ENCODE results near the gene FLNB. TPM values are rescaled to one million over a fixed set of nuclear protein-coding genes. Genes with fewer than 3 reads are reported as not detected.

The FLNB gene
- total RNA-seq, 1 experiment from 2014 or later, result 14.2 TPM

GRCh38 chr3:58154626-58155449, 146.6 kb downstream of the FLNB start:
- no peak for DNase-seq
- H3K9me3 ChIP-seq (ENCODE audit: low read length), result no peaks in the 10 kb centered on the region
- H3K79me2 ChIP-seq (ENCODE audit: low read length), result no peaks in the 10 kb centered on the region
- H4K20me1 ChIP-seq (ENCODE audit: insufficient read depth, low read depth, low read length), result no peaks in the 10 kb centered on the region
- no peak overlapping the region for H3K4me2 ChIP-seq (ENCODE audit: low read depth, low read length, poor library complexity, severe bottlenecking)
- no peaks in the 10 kb centered on the region for H3K4me1 ChIP-seq (ENCODE audit: low read length)
- no peak overlapping the region for H3K4me3 ChIP-seq (ENCODE audit: low read length)
- H2AFZ ChIP-seq (ENCODE audit: low read length), result no peak overlapping the region
- H3K27me3 ChIP-seq (ENCODE audit: low read length), result no peaks in the 10 kb centered on the region
- H3K9me2 ChIP-seq (replicated peaks; ENCODE audit: insufficient read depth, low read length), result no peaks in the 10 kb centered on the region
- no peaks in the 10 kb centered on the region for H3K36me3 ChIP-seq (ENCODE audit: insufficient read depth, low read length)
- H3K9ac ChIP-seq (ENCODE audit: low read length), result no peak overlapping the region
- H3K27ac ChIP-seq (ENCODE audit: low read length), result no peak overlapping the region

GRCh38 chr3:58155838-58156237, 147.6 kb downstream of the FLNB start:
- no peaks in the 10 kb centered on the region for H3K9me2 ChIP-seq (replicated peaks; ENCODE audit: insufficient read depth, low read length)
- DNase-seq, result no peak
- H2AFZ ChIP-seq (ENCODE audit: low read length), result no peak overlapping the region
- H3K4me3 ChIP-seq (ENCODE audit: low read length), result no peak overlapping the region
- H3K36me3 ChIP-seq (ENCODE audit: insufficient read depth, low read length), result no peaks in the 10 kb centered on the region
- H3K4me1 ChIP-seq (ENCODE audit: low read length), result no peaks in the 10 kb centered on the region
- H3K9ac ChIP-seq (ENCODE audit: low read length), result no peak overlapping the region
- no peaks in the 10 kb centered on the region for H4K20me1 ChIP-seq (ENCODE audit: insufficient read depth, low read depth, low read length)
- H3K79me2 ChIP-seq (ENCODE audit: low read length), result no peaks in the 10 kb centered on the region
- H3K27me3 ChIP-seq (ENCODE audit: low read length), result no peaks in the 10 kb centered on the region
- no peaks in the 10 kb centered on the region for H3K9me3 ChIP-seq (ENCODE audit: low read length)
- H3K27ac ChIP-seq (ENCODE audit: low read length), result no peak overlapping the region
- no peak overlapping the region for H3K4me2 ChIP-seq (ENCODE audit: low read depth, low read length, poor library complexity, severe bottlenecking)

- Histone ChIP-seq H3K27me3 (ENCODE audit: low read length) (no peaks in the 10 kb centered on the region), H3K4me2 (ENCODE audit: low read depth, low read length, poor library complexity, severe bottlenecking) (no peak overlapping the region), H4K20me1 (ENCODE audit: insufficient read depth, low read depth, low read length) (no peaks in the 10 kb centered on the region), H3K4me3 (ENCODE audit: low read length) (no peak overlapping the region), H3K79me2 (ENCODE audit: low read length) (no peaks in the 10 kb centered on the region), H3K4me1 (ENCODE audit: low read length) (no peaks in the 10 kb centered on the region), H3K9ac (ENCODE audit: low read length) (no peak overlapping the region), H3K36me3 (ENCODE audit: insufficient read depth, low read length) (no peaks in the 10 kb centered on the region), H3K9me3 (ENCODE audit: low read length) (no peaks in the 10 kb centered on the region), H3K27ac (ENCODE audit: low read length) (no peak overlapping the region), H2AFZ (ENCODE audit: low read length) (no peak overlapping the region), H3K9me2 (replicated peaks; ENCODE audit: insufficient read depth, low read length) (no peaks in the 10 kb centered on the region)
- no peak for DNase-seq
These were observed 149.5 kb downstream of the FLNB start for GRCh38 chr3:58157700-58158099.

GRCh38 chr3:58158442-58159153, 150.4 kb downstream of the FLNB start:
- Histone ChIP-seq H3K4me3 (ENCODE audit: low read length) (no peak overlapping the region), H3K27ac (ENCODE audit: low read length) (no peak overlapping the region), H3K36me3 (ENCODE audit: insufficient read depth, low read length) (no peaks in the 10 kb centered on the region), H3K9me2 (replicated peaks; ENCODE audit: insufficient read depth, low read length) (no peaks in the 10 kb centered on the region), H3K4me2 (ENCODE audit: low read depth, low read length, poor library complexity, severe bottlenecking) (no peak overlapping the region), H3K9me3 (ENCODE audit: low read length) (no peaks in the 10 kb centered on the region), H3K9ac (ENCODE audit: low read length) (no peak overlapping the region), H3K79me2 (ENCODE audit: low read length) (no peaks in the 10 kb centered on the region), H4K20me1 (ENCODE audit: insufficient read depth, low read depth, low read length) (no peaks in the 10 kb centered on the region), H3K27me3 (ENCODE audit: low read length) (no peaks in the 10 kb centered on the region), H3K4me1 (ENCODE audit: low read length) (no peaks in the 10 kb centered on the region), H2AFZ (ENCODE audit: low read length) (no peak overlapping the region)
- DNase-seq, result no peak

- no peak for DNase-seq
- no peak overlapping the region for H3K9ac ChIP-seq (ENCODE audit: low read length)
These were observed 152.2 kb downstream of the FLNB start for GRCh38 chr3:58160399-58160798.

GRCh38 chr3:58161435-58162398, 153.5 kb downstream of the FLNB start:
- H3K4me3 ChIP-seq (ENCODE audit: low read length), result no peak overlapping the region
- H4K20me1 ChIP-seq (ENCODE audit: insufficient read depth, low read depth, low read length), result no peaks in the 10 kb centered on the region
- no peaks in the 10 kb centered on the region for H3K9me3 ChIP-seq (ENCODE audit: low read length)
- H3K9me2 ChIP-seq (replicated peaks; ENCODE audit: insufficient read depth, low read length), result no peaks in the 10 kb centered on the region
- H3K9ac ChIP-seq (ENCODE audit: low read length), result no peak overlapping the region
- no peaks in the 10 kb centered on the region for H3K36me3 ChIP-seq (ENCODE audit: insufficient read depth, low read length)
- H3K4me2 ChIP-seq (ENCODE audit: low read depth, low read length, poor library complexity, severe bottlenecking), result no peak overlapping the region
- no peak overlapping the region for H2AFZ ChIP-seq (ENCODE audit: low read length)
- no peaks in the 10 kb centered on the region for H3K27me3 ChIP-seq (ENCODE audit: low read length)
- no peak overlapping the region for H3K27ac ChIP-seq (ENCODE audit: low read length)
- DNase-seq, result no peak
- H3K79me2 ChIP-seq (ENCODE audit: low read length), result no peaks in the 10 kb centered on the region
- H3K4me1 ChIP-seq (ENCODE audit: low read length), result no peaks in the 10 kb centered on the region

More at GRCh38 chr3:58160399-58160798, 152.2 kb downstream of the FLNB start:
- Histone ChIP-seq H2AFZ (ENCODE audit: low read length) (no peak overlapping the region), H3K27me3 (ENCODE audit: low read length) (no peaks in the 10 kb centered on the region), H3K4me3 (ENCODE audit: low read length) (no peak overlapping the region), H3K79me2 (ENCODE audit: low read length) (no peaks in the 10 kb centered on the region), H3K36me3 (ENCODE audit: insufficient read depth, low read length) (no peaks in the 10 kb centered on the region), H3K4me2 (ENCODE audit: low read depth, low read length, poor library complexity, severe bottlenecking) (no peak overlapping the region), H3K27ac (ENCODE audit: low read length) (no peak overlapping the region), H3K4me1 (ENCODE audit: low read length) (no peaks in the 10 kb centered on the region), H3K9me3 (ENCODE audit: low read length) (no peaks in the 10 kb centered on the region), H3K9me2 (replicated peaks; ENCODE audit: insufficient read depth, low read length) (no peaks in the 10 kb centered on the region), H4K20me1 (ENCODE audit: insufficient read depth, low read depth, low read length) (no peaks in the 10 kb centered on the region)

GRCh38 chr3:58163234-58163633, 155.0 kb downstream of the FLNB start:
- Histone ChIP-seq H3K27ac (ENCODE audit: low read length) (no peak overlapping the region), H3K9ac (ENCODE audit: low read length) (no peak overlapping the region), H3K27me3 (ENCODE audit: low read length) (no peaks in the 10 kb centered on the region), H3K36me3 (ENCODE audit: insufficient read depth, low read length) (no peaks in the 10 kb centered on the region), H3K4me1 (ENCODE audit: low read length) (no peaks in the 10 kb centered on the region), H3K9me3 (ENCODE audit: low read length) (no peaks in the 10 kb centered on the region), H3K79me2 (ENCODE audit: low read length) (no peaks in the 10 kb centered on the region), H3K4me2 (ENCODE audit: low read depth, low read length, poor library complexity, severe bottlenecking) (no peak overlapping the region), H3K4me3 (ENCODE audit: low read length) (no peak overlapping the region), H2AFZ (ENCODE audit: low read length) (no peak overlapping the region), H4K20me1 (ENCODE audit: insufficient read depth, low read depth, low read length) (no peaks in the 10 kb centered on the region), H3K9me2 (replicated peaks; ENCODE audit: insufficient read depth, low read length) (no peaks in the 10 kb centered on the region)
- no peak for DNase-seq

All from Karpas-422 (cell line).